ENCODE results near the gene TRERF1.

The TRERF1 gene

DNA sequence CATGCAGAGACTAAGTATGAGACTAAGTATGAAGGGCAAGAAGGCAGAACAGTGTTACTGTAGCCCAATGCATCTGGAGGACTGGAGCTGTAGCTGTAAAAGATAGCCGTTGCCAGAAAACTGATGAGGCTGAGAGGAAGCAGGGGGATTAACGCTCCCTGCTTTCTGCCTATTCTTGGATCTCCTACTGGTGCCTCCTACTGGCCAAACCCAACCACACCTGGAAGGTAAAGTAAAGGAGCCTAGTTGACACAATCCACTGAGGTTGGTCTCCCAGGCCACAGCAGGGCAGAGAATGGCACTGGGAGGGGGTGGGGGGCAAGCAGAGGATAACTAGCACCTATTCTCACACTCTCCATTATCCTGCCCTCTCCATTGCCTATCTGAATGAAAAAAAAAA, 129.1 kb downstream of the TRERF1 start:
- FAIRE-seq: no peak

DNA sequence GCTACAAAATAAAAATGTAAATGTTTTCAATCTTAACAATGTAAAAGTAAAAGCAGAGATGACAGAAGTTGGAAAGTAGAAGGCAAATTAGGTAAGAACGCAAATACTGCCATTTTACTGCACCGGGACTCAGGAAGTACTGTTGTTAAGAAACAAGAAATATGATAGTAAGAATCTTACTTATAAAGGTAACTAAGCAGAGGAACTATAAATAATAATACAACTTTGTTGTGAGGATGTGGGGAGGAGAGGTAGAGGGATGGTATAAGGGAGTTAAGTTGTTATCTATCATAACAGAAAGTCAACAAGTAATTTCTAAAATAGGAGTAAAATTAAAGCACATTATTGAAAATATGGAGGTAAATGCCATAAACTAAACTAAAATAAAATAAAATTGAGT, 129.8 kb downstream of the TRERF1 start:
- no peak for FAIRE-seq
- TF ChIP-seq POLR2AphosphoS5 (IDR thresholded peaks at IDR 0.05; ENCODE audit: low read depth, low read length) (no peak), POLR2A (IDR thresholded peaks at IDR 0.05; ENCODE audit: low read depth, low read length) (no peak), TAF1 (IDR thresholded peaks at IDR 0.05; ENCODE audit: borderline replicate concordance, low read depth, low read length) (no peak)
- DNase-seq (ENCODE audit: insufficient read length): no peak

More for the DNA sequence above, 129.1 kb downstream of the TRERF1 start:
- TF ChIP-seq POLR2A (IDR thresholded peaks at IDR 0.05; ENCODE audit: low read depth, low read length): no peak
- no peak for TF ChIP-seq TAF1 (IDR thresholded peaks at IDR 0.05; ENCODE audit: borderline replicate concordance, low read depth, low read length)
- no peak for TF ChIP-seq POLR2AphosphoS5 (IDR thresholded peaks at IDR 0.05; ENCODE audit: low read depth, low read length)
- DNase-seq (ENCODE audit: insufficient read length): no peak

DNA sequence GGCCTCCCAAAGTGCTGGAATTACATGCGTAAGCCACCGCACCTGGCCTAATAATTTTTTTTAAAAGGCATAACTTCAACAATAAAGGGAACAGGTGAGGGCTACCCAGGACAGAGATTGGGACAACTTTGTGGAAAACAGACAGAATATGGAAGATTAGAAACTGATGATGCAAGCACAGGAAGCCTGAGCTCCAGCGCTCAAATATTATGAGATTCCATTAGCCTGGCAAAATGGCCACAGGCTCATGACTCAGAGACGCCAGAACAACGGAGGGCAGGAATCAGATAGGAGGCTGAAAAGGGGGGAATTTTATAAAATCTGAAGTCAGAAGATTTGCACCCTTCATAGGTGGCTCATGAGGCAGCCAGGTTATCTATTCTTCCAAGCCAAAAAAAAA, 131.0 kb downstream of the TRERF1 start:
- DNase-seq (ENCODE audit: insufficient read length) (no peak), FAIRE-seq (no peak)
- TF ChIP-seq TAF1 (IDR thresholded peaks at IDR 0.05; ENCODE audit: borderline replicate concordance, low read depth, low read length) (no peak), POLR2AphosphoS5 (IDR thresholded peaks at IDR 0.05; ENCODE audit: low read depth, low read length) (no peak), POLR2A (IDR thresholded peaks at IDR 0.05; ENCODE audit: low read depth, low read length) (no peak)

DNA sequence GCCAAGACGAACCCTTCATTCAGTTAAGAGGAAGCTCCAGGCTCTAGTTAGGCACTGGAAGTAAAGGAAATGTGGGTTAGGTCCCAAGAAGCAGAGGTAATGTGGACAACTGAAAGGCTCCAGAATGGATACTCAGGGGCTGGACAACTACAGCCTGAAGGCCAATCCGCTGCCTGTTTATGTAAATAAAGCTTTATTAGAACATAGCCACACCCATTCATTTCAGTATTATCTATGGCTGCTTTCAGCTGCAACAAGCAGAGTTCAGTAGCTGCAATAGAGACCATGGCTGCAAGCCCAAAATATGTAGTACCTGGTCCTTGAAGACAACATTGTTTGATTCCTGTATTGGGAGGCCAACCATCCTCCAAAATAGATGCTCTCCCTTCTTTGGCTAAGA, 133.2 kb downstream of the TRERF1 start:
- TF ChIP-seq POLR2AphosphoS5 (IDR thresholded peaks at IDR 0.05; ENCODE audit: low read depth, low read length) (no peak), TAF1 (IDR thresholded peaks at IDR 0.05; ENCODE audit: borderline replicate concordance, low read depth, low read length) (no peak), POLR2A (IDR thresholded peaks at IDR 0.05; ENCODE audit: low read depth, low read length) (no peak)
- peak; percentile 27 for FAIRE-seq

DNA sequence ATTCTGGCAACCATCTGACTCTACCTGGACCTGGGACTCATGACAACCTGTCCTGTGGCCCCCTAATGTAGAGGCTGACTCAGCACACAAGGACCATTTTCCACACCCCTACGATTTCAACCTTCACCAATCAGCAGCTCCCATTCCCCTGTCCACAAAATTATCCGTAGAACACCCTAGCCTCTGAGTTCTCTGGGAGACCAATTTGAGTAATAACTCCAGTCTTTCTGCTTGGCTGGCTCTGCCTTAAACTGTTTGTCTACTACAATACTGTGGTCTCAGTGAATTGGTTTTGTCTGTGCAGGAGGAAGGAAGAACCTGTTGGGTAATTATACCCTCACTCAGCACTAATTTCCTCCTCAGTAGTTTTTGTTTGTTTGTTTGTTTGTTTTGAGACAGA, 134.7 kb downstream of the TRERF1 start:
- DNase-seq (ENCODE audit: insufficient read length): no peak
- TF ChIP-seq TAF1 (IDR thresholded peaks at IDR 0.05; ENCODE audit: borderline replicate concordance, low read depth, low read length) (no peak), POLR2A (IDR thresholded peaks at IDR 0.05; ENCODE audit: low read depth, low read length) (no peak)
- peak; percentile 74 for FAIRE-seq

More for the DNA sequence above, 133.2 kb downstream of the TRERF1 start:
- DNase-seq (ENCODE audit: insufficient read length): no peak

DNA sequence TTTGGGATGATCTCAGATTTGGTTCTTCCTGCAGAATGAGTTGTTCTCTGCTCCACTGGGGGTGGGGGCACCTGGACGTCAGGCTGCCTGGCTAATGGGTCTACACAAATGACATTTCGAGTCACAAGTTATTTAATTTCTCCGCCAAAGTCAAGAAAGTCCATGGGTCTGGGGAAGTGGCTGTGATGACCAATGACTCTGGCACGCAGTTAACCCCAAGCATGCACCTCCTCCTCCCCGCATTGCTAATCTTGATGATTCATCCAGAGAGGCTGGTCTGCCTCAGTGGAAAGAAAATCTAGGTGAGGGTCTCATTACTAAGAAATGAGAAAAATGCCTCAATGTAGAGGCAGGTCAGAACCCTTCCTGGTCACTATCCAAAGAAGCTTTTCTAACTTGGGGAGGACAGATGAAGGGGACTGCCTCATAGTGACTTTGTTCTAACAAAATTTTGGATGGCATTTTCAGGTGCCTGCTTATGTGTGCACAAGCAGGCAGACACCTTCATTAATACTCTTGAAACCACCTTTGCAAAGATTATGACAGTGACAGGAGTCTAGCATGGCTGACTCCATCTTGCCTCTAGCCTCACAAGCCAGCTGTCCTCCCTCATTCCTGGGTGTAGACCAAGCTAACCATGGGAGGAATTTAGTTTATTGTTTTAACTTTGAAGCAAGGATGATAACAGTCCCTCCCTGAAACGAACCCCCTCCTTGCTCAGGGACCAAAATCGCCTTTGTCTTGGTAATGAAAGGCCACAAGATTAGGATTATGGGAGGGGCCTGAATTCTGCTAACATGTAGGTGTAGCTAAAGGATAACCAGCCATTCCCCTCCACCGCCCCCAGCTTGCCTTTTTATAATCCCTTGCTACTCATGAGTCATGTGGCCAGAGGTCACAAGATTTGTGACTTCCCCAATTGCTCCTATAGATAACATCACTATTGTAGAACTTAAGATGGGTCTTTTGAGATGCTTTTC, 135.4 kb downstream of the TRERF1 start:
- FAIRE-seq (peak; percentile 83), DNase-seq (ENCODE audit: insufficient read length) (no peak)
- TF ChIP-seq POLR2AphosphoS5 (IDR thresholded peaks at IDR 0.05; ENCODE audit: low read depth, low read length) (no peak), TAF1 (IDR thresholded peaks at IDR 0.05; ENCODE audit: borderline replicate concordance, low read depth, low read length) (no peak), POLR2A (IDR thresholded peaks at IDR 0.05; ENCODE audit: low read depth, low read length) (no peak)

DNA sequence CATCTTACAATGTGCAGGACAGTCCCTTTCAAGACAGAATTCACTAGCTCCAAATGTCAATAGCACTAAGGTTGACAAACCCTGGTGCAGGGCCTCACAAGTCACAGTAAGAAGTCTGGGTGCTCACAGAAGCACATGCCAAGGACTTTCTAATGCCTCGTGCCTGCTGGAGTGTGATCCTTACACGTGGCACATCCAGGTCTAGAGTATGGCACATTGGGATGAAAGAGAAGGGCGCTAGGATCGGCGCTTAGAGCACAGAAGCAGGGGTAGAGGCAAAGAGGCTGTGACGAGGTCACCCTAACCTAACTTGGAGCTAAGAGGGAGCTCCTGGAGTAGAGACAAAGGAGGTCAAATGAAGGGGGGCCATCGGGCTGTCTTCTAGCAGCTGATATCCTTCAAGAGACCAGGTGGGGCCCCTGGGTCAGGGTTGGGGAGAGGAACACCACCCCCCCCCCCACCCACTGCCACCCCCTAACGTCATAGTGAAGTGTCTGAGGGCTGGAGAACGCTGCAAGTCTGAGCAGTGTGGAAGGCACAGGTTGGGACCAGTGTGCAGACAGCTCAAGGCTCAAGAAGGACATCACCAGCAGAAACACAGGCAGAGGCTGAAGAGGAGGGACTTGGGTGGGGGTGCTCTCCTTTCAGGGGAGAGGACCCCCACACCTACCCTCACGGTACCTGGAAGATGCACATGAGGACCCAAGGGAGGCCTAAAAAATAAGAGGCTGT, 136.3 kb downstream of the TRERF1 start:
- FAIRE-seq: peak; percentile 9
- no peak for DNase-seq (ENCODE audit: insufficient read length)
- no peak for TF ChIP-seq POLR2A (IDR thresholded peaks at IDR 0.05; ENCODE audit: low read depth, low read length)
- no peak for TF ChIP-seq TAF1 (IDR thresholded peaks at IDR 0.05; ENCODE audit: borderline replicate concordance, low read depth, low read length)
- TF ChIP-seq POLR2AphosphoS5 (IDR thresholded peaks at IDR 0.05; ENCODE audit: low read depth, low read length): no peak

DNA sequence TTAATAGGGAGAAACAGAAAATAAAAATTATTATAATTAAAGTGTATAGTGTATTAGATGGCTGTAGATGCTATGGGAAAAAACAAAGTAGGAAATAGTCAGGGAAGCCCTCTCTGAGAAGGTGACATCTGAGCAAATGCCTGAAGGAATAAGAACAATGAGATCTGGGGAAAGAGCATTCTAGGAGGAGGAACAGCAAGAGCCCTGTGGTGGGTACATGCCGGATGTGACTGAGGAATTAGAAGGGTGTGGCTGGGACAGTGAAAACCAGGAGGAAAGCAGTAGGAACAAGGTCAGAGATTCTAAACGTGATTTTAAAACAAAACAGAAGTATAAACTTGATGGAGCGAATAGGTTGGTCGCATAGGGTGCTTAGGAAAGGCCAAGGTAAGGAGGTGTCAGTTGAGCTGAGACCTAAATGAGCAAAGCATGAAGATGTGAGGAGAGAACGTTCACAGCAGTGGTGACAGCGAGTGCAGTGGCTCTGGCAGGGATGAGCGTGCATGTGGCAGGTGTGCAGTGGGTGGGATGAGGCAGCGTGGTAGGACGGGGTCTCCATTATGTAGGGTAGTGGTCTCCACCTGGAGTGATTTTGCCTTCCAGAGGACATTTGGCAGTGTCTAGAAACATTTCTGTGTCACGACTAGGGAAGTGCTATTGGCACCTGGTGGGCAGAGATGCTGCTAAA, 137.0 kb downstream of the TRERF1 start:
- DNase-seq (ENCODE audit: insufficient read length) (no peak), FAIRE-seq (no peak)
- TF ChIP-seq POLR2AphosphoS5 (IDR thresholded peaks at IDR 0.05; ENCODE audit: low read depth, low read length) (no peak), POLR2A (IDR thresholded peaks at IDR 0.05; ENCODE audit: low read depth, low read length) (no peak), TAF1 (IDR thresholded peaks at IDR 0.05; ENCODE audit: borderline replicate concordance, low read depth, low read length) (no peak)

DNA sequence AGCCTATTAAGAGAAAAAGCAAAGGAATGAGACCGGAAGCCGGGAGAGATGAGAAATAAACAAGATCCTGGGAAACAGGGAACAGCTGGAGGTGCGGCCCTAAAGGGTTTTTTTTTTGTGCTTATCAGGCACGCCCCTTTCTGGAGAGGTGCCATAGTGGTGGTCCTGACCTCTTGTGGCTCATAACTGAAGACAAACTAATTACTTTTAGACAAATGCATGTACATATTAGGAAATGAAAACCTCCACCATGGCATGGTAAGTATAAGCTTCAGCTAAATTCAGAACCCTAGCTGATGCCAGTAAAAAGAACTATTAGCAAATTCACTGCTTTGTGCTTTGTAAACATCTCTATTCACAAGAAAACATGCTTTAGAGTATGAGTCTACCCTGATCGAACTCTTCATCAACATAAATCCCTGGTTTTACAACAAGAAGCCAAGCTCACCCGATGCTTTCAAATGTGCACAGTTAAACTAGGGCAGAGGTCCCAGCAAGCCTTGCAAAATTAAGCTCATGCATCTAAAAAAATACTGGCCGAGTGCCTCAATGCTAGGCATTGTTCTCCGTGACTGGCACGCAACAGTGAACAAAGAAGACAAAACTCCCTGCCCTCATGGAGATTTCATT, 137.7 kb downstream of the TRERF1 start:
- FAIRE-seq (no peak), DNase-seq (ENCODE audit: insufficient read length) (no peak)
- TF ChIP-seq POLR2A (IDR thresholded peaks at IDR 0.05; ENCODE audit: low read depth, low read length): no peak
- no peak for TF ChIP-seq TAF1 (IDR thresholded peaks at IDR 0.05; ENCODE audit: borderline replicate concordance, low read depth, low read length)
- no peak for TF ChIP-seq POLR2AphosphoS5 (IDR thresholded peaks at IDR 0.05; ENCODE audit: low read depth, low read length)

DNA sequence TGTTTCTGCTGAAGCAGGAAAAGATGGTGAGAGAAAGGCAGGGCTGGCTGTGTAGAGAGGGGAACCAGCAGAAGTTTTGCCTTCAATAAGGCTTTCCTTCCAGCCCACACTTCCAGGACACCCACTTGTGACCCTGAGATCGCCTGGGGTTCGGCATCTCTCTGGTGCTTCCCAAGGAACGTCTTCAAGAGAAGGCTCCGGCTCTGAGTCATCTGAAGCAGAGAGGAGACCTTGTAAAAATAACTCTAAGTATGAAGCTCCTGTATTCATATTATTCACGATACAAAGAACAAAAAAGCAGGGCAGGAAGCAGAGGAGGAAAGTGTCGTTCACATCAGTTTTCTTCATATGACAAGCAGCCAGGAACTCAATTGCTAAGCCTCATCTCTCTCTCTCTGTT, 138.7 kb downstream of the TRERF1 start:
- FAIRE-seq: no peak
- TF ChIP-seq POLR2A (IDR thresholded peaks at IDR 0.05; ENCODE audit: low read depth, low read length) (no peak), TAF1 (IDR thresholded peaks at IDR 0.05; ENCODE audit: borderline replicate concordance, low read depth, low read length) (no peak), POLR2AphosphoS5 (IDR thresholded peaks at IDR 0.05; ENCODE audit: low read depth, low read length) (no peak)
- no peak for DNase-seq (ENCODE audit: insufficient read length)

DNA sequence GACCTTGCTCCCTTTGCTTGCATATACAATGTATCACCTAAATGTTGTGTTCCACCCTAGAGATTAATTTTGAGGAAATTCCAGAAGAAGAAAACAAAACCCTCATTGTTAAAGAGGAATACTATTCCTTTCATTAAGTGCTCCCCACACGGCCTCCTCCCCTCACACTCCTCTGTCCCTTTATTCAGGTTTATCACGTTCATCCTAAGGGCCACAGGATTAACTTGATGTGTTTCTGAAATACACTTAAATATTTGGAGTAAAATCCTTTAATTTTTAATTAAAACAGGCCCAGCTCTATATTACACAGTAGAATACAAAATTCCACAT, 144.6 kb downstream of the TRERF1 start:
- FAIRE-seq: no peak
- no peak for DNase-seq (ENCODE audit: insufficient read length)
- TF ChIP-seq POLR2A (IDR thresholded peaks at IDR 0.05; ENCODE audit: low read depth, low read length): no peak
- TF ChIP-seq POLR2AphosphoS5 (IDR thresholded peaks at IDR 0.05; ENCODE audit: low read depth, low read length): no peak
- TF ChIP-seq TAF1 (IDR thresholded peaks at IDR 0.05; ENCODE audit: borderline replicate concordance, low read depth, low read length): no peak
